NCI-H345 treated with DMSO at 0.1 percent for 48 hours (cell line): ENCODE results near the gene IER5L.
"Not testable (repeated sequence)": the region's sequence is repeated elsewhere in the genome, so short reads cannot be mapped to it uniquely, and the experiment has no call there.

Source experiments
- DNase-seq: peaks from one replicate; lab custom pipeline; 2025; ENCODE audit not compliant: unreplicated experiment; lab: John Stamatoyannopoulos, UW

IER5L gene

DNA sequence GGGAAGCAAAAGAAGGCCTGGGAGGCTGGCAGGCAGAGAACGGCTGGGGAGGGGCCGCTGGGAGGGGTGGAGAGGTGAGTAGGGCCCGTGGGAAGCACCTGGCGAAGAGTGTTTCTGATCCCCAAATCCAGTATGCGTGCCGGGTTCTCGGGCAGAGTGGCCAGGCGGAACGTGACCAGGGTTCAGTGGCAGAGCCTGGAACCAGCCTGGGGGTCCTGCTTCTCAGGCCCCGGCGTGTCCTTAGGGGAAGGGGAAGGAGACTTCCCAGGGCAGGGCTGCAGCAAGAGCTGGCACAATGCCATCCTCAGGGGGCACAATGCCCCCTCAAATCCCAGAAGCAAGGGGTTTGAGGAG is 25.5 kb upstream of the IER5L start:
- DNase-seq = no peak

DNA sequence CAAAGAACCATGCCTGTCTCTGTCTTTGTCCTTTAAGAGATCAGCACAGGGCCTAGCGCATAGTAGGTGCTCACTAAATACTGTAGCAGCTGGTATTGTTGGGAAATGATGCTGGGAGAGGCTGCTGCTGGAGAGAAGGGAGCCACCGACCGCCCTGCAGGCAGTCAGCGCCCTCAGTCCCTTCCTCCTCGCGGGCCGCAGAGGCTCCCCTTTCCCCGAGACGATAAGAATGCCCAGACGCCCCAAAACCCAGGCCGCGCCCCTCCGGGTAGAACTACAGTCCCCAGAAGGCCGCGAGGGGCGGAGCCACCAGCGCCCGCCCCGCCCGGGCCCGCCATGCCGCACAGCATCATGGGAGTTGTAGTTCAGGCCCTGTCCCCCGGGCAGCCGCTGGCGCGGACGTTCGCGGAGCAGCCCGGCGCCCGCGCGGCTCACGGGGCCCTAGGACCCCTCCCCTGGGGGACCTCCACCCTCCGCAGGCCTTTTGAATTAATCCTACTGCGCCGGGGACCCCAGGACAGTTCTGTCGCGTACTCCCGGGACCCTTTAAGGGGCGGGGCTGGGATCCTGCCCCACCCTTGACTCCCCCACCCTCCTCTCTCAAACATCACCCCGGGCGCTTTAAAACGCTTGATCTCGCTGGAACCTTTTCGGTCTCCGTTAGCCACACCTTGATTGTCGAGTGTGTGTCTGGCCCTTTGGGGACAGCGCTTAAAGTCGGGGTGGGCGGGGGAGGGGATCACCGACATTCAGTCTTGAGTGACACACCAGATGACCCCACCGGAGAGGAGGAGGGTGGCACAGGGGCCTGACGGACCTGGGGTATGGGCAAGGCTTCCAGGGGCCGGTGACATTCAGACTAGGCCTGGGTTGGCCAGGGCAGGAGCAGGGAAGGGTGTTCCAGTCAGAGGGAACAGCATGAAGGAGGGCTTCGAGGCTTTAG is 24.8 kb upstream of the IER5L start:
- DNase-seq = peak; percentile 42

DNA sequence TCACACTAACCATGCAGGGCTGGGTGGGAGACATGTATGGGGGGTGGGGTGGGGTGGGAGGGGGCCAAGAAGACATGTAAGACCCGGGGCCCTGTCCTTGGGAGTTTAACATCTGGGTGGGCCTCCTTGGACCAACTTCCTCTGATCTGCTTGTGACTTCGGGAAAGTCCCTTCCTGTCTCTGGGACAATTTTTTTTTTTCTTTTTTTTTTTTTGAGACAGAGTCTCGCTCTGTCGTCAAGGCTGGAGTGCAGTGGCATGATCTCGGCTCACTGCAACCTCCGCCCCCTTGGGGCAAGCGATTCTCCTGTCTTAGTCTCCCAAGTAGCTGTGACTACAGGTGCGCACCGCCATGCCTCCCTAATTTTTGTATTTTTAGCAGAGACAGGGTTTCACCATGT is 23.8 kb upstream of the IER5L start:
- DNase-seq = no peak

DNA sequence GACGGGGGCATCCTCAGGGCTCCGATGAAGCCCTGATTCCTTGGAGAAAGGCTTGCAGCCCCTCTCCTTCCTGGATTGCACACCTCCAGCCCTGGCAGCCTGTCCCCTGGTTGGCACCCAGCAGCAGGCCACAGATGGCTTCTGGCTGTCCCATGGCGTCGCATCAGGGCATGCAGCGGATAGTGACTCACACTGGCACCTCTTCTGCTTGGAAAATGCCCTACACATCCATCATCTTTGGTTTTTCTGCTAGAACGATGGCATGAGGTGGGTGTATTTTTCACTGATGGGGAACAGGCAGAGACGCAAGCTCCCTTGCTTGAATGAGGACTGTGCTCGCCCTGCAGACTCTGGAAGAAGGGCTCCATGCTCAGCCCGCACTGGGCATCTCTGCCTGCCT is 23.2 kb upstream of the IER5L start:
- no peak for DNase-seq

DNA sequence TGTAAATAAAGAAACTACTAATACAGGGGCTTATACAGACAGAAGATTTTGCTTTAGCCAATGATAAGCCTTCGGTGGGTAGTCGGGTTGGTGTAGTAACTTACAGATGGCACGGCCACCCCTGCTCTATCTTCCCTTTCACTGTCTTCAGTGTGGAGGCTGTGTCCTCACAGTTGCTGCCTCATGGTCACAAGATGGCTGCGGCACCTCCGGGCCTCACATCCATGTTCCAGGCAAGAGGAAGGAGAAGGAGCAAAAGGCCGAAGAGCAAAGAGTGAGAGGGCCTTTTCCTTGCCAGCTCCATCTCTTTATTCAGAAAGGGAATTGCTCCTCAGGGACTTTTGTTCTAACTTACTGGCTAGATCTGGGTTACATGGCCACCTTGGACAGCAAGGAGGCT is 22.2 kb upstream of the IER5L start:
- DNase-seq = no peak

DNA sequence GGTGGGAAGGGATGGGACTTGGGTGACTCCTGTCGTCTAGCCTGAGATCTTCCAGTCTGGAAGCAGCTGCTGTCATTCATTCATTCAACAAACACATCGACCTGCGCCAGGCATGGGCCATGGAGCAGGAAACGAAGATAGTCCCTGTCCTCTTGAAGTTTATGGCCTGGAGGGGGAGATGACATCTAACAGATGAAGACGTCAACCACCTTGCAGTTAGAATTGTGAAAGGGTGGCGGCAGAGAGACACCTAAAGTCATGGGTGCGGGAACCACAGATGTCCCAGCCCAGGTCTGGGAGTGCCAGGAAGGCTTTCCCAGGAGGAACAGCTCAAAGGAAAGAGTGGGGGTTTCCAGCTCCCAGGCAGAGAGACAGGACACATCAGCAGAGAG is 21.0 kb upstream of the IER5L start:
- DNase-seq = no peak

DNA sequence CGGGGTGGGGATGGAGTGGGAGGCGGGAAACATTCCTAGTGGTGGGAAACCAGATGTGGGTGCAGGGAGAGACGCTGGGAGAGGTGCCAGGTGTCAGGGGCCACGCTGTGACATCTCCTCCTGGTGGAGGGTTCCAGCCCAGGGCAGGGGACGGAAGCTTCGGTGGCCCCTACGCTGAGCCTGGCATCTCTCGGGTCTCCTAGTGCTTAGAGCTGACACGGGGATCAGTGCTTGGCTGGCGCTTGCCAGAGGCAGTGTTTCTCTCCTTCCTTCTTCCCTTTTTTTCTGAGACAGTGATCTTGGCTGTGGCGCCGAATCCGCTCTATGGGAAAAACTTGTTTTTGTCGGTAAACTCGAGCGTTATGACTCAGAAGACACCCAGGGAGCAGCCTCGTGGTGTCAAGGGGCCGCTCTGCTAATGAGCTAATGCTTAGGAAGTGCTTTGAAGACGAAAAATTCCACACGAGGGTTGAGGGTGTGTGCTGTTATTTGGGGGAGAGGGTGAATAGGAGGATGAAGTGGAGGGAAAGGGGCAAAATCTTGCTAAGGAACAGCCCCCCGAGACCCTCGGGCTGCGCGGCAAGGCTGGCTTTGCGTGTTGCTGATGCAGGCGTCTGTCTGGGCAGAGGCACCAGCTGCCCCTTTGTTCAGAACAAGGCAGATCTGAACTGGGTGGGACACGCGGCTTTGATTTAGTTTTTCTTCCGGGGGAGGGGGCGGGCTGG is 20.4 kb upstream of the IER5L start:
- no peak for DNase-seq

DNA sequence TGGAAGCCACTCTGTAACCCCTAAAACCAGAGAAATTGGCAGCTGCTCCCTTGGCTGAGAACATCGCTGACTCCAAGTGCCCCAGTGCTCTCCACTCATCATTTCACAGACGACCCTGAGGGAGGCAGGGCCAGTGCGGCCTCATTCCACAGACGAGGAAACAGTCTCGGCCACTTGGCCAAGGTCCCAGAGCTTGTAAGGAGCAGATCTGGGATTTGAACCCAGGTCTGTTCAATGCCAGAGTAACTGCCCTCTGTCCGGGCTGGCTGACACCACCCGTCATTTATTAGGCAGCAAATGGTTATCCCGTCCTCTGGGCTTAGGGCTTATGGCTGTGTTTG is 19.9 kb upstream of the IER5L start:
- no peak for DNase-seq

DNA sequence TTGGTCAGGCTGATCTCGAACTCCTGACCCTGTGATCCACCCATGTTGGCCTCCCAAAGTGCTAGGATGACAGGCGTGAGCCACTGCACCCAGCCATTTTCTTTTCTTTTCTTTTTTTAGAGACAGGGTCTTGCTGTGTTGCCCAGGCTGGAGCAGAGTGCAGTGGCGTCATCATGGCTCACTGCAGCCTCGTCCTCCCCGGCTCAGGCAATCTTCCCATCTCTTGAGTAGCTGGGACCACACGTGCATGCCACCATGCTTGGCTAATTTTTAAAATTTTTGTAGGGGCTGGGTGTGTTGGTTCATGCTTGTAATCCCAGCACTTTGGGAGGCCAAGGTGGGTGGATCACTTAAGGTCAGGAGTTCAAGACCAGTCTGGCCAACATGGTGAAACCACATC is 19.0 kb upstream of the IER5L start:
- DNase-seq = not testable (repeated sequence)

DNA sequence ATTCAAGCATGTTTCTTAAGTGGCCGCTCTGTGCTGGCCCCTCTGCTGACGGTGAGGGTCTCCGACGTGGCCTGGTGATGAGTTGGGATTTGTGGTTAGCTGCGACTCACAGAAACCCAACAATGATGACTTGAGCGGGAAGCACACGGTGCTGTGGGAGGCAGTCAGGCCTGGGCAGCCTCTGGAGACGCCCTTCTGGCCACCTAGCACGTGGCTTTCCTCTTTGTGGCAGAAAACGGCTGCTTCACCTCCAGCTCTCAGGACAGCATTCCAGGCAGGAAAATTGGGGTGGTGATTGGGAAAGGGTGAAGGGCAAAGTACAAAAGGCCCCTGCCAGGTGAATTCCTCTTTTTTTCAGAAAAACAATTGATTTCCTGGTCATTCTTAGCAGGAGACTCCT is 17.5 kb upstream of the IER5L start:
- DNase-seq = no peak

DNA sequence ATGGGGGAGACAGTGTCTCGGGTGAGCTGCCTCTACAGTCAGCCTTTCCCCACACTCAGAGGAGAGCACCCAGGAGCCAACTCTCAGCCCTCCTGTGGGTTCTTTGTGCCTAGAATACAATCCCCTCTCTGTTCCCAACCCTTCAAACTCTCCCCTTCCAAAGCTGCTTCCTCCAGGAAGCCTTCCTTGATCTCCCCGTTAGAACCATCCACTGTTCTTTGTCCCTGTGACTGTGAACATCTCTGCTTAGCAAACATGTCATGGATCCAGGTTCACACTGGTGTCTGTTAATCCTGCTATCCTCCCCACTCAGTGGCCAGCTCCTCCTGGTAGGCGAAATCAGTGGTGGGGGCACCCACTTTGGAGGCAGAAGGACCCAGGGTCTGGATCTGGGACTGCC is 16.2 kb upstream of the IER5L start:
- DNase-seq = no peak

DNA sequence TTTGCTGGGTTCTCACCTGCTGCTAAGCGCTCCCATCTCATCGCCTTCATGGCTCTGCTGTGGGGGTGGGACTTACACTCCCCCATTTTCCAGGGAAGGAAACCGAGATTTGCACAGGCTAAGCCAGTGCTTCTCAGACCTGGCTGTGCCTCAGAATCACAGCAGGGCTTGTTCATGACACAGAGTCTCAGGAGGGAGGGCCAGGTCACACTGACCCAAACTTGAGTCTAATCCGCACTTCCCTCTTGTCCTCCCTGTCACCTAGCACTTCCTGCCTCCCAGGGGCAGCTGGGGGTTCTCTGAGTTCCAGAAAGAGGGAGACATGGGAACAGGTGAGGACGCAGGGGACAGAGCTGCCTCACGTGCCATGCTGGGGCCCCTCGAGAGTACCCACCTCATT is 15.6 kb upstream of the IER5L start:
- no peak for DNase-seq

DNA sequence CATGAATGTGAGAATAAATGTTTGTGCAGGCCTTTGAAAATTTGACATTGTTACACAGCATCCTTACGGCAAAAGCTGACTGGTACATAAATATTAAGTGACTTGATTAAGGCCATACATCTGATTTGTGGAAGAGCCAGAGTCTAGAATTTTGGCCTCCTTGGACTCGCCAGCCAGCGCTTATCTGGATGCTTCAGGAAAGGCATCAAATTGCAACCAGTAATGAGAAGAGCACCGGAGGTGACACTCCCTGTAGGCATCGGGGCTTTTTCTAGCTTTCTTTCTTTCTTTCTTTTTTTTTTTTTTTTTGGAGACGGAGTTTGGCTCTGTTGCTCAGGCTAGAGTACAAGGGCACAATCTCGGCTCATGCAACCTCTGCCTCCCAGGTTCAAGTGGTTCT is 13.2 kb upstream of the IER5L start:
- no peak for DNase-seq

DNA sequence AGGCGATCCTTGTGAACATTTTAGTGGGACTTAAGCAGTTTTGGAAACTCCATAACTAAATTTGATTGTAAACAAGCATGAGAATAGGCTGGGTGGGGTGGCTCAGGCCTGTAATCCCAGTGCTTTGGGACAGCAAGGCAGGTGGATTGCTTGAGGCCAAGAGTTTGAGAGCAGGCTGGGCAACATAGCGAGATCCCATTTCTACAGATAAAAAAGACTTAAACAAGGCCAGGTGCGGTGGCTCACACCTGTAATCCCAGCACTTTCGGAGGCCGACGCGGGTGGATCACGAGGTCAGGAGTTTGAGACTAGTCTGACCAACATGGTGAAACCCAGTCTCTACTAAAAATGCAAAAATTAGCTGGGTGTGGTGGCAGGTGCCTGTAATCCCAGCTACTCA is 11.9 kb upstream of the IER5L start:
- DNase-seq = not testable (repeated sequence)

DNA sequence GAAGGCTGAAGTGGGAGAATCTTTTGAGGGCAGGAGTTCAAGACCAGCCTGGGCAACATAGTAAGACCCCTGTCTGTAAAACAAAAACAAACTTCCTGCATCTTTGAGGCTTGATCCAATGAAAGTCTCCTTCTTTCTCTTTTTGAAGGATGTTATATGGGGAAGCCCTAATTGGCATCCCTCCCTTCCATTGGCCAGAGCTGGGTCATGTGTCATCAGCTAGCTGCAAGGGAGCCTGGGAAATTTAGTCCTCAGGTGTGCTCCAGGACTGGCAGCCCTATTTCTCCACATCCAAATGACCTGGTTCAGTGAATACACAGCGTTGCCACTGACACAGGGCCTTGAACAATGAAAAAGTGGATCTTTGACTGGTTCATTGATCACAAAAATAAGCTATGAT is 9.0 kb upstream of the IER5L start:
- DNase-seq = no peak

DNA sequence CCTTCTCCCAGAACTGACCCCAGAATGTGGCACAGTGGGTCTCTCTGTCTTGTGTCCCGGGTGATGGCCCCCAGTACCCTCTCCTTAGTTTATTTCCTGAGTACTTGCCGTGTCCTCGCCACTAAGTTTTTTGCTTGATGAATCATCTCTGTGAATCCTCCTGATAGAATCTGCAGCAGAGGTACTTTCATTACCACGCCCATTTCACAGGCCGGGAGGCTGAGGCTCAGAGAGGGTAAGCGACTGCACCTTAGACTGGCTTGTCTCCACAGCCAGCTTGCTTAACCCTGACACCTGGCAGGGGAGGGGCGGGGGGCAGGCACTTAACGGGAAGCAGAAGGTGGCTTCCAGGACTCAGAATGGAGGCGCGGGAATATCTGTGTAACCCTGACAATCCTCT is 7.9 kb upstream of the IER5L start:
- no peak for DNase-seq

DNA sequence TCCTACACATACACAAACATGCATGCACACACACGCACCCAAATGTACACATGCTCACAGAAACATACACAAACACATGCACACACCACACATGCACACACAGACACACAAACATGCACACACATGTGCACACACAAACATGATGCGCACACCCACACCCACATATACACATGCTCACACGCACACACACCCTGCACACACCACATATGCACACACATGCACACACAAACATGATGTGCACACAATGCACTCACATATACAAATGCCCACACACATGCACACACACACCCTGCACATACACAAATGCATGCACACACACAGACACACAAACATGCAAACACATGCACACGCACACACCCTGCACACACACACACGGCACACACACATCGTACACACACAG is 7.3 kb upstream of the IER5L start:
- no peak for DNase-seq

DNA sequence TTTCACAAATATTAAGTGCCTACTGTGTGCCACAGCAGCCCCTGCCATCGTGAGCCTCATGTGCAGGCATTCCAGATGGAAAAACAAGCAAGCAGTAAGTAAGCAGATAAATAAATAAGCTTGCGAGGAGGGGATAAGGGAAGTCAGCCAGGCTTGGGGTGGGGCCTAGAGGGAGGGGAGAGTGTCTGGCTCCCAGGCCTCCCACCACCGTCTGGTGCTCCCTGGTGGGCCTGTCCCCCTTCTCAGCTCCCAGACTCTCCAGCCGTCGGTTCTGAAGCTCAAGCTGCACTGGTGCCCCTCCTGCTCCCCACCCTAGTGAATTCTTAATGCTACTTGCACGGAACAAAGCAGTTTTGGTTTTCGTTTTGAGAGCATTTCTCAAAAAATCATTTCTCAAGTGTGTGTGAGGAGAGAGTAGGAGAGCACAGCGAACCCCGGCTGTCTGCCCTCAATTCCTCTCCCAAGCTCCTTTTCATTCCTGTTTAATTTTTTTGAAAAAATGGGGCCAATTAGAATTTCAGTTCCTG is 6.6 kb upstream of the IER5L start:
- no peak for DNase-seq

DNA sequence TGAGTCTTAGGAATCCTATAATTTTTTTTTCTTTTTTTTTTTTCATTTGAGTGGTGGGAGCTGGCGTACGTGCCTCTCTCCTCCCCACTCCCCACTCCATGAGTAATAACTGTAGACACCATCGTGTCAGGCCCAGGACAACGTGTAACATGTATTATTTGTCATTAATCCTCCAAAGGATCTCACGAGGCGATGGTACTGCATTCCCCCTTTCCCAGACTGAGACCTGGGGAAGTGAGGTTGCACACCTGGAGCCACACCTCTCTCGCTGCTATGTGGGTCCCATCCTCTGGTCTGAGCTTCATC is 6.1 kb upstream of the IER5L start:
- no peak for DNase-seq

DNA sequence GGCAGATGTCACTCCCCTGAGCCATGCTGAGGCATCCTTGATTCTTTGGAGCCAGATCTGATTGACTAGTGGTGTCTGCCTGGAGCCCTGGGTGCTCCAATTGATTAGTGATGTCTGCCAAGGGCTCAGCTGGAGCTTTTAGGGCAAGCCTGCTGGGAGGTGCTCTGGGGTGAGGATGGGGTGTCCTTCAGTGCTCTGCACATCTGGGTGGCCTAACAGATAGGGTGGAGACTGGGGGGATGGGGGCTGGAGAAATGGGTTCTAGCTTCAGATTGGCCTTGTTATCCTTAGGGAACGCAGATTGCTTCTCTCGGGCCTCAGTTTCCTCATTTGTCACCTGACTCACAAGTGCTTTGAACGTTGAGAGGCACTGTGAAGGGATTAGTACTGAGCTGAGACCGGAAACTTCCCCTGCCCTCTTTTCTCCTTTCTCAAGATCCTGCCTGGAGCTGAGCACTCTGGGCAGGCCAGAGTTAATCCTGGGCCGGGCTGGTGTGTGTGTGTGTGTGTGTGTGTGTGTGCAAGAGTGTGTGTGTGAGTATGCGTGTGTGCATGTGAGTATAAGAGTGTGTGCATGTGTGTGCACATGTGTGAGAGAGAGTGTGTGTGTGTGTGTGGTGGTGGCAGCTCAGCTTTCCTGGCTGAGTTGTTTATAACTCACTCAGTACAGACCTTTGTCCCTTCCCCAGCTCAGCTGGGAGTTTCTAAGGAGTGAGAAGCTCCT is 5.6 kb upstream of the IER5L start:
- DNase-seq = no peak

DNA sequence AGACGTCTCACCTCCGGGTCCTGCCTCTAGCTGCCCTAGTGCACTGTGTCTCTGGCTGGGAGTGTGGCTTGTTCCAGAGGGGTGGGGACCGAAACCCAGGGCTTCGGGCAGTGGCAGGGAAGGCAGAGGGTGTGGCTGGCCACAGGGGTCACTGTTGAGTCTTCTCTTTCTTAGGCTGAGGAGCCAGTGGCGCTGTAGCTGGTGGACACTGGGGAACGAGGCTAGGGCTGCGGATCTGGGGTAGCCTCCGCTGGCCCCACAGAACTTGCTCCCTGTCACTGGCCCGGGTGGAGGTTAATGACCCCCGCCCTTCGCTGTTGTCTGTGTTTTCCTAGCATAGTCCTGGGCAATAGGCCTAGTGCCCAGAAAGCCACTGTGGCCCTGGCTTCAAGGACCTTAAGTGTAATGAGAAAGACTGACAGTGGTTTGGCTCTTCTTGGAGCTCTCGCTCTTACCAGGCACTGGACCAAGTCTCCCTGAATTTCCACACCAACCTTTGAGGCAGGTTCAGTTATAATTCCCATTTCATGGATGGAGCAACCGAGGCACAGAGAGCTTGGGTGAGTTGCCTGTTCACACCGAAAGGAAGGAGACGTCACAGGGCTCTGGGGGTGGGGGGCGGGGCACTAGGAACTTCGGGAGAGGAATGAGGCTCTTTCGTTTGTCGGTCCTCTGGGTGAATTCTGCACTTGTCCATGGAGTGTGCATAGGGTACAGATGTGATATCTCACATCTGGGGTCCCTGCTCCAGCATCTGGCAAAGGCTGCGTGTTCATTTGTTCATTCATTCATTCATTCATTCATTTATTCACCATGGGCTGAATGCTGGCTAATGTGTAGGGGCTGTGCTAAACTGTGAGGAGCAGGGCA is 4.8 kb upstream of the IER5L start:
- no peak for DNase-seq
